Choroid plexus epithelial cell (primary cell): Measurements from ENCODE around the gene AP1B1.

Experiments used
- DNase-seq: peaks from one replicate; pipeline ENCODE4 v3.0.0-alpha.2; 2010; ENCODE audit warnings: low read depth
- H3K4me3 ChIP-seq: 2 replicates; pipeline ENCODE4 v1.5.1; 2011; ENCODE audit warnings: low read depth, mild to moderate bottlenecking, control low read depth, low read length, moderate library complexity
- CTCF ChIP-seq: conservative IDR thresholded peaks from 2 replicates; pipeline ENCODE4 v1.5.1; 2011; ENCODE audit warnings: low read depth, mild to moderate bottlenecking, control low read depth, inconsistent platforms, low read length, moderate library complexity

AP1B1 gene

GRCh38 chr22:29385748-29386147 lies 2.6 kb downstream of the AP1B1 start:
- H3K4me3 ChIP-seq = no peak overlapping the region
- DNase-seq = no peak
- no peak for TF ChIP-seq CTCF

GRCh38 chr22:29385151-29385704 lies 3.1 kb downstream of the AP1B1 start:
- H3K4me3 ChIP-seq = no peak overlapping the region
- TF ChIP-seq CTCF = no peak
- DNase-seq = no peak

GRCh38 chr22:29383740-29384139 lies 4.6 kb downstream of the AP1B1 start:
- no peak for TF ChIP-seq CTCF
- no peak overlapping the region for H3K4me3 ChIP-seq
- DNase-seq = no peak

- H3K4me3 ChIP-seq = no peak overlapping the region
- DNase-seq = no peak
- TF ChIP-seq CTCF = no peak
Observed at GRCh38 chr22:29382580-29383302, 5.6 kb downstream of the AP1B1 start.

GRCh38 chr22:29380856-29381255 lies 7.5 kb downstream of the AP1B1 start:
- no peak for DNase-seq
- H3K4me3 ChIP-seq = no peak overlapping the region
- TF ChIP-seq CTCF = no peak

- no peak for TF ChIP-seq CTCF
- DNase-seq = no peak
Observed at GRCh38 chr22:29380032-29380781, 8.2 kb downstream of the AP1B1 start.

More at GRCh38 chr22:29380032-29380781, 8.2 kb downstream of the AP1B1 start:
- no peak overlapping the region for H3K4me3 ChIP-seq
